ENCODE results near the gene ATL2. TPM values are rescaled to one million over a fixed set of nuclear protein-coding genes. Genes with fewer than 3 reads are reported as not detected.
"Not testable (repeated sequence)": the region's sequence is repeated elsewhere in the genome, so short reads cannot be mapped to it uniquely, and the experiment has no call there.

Gene ATL2
- polyA plus RNA-seq, 1 donor = 77.6 TPM

DNA sequence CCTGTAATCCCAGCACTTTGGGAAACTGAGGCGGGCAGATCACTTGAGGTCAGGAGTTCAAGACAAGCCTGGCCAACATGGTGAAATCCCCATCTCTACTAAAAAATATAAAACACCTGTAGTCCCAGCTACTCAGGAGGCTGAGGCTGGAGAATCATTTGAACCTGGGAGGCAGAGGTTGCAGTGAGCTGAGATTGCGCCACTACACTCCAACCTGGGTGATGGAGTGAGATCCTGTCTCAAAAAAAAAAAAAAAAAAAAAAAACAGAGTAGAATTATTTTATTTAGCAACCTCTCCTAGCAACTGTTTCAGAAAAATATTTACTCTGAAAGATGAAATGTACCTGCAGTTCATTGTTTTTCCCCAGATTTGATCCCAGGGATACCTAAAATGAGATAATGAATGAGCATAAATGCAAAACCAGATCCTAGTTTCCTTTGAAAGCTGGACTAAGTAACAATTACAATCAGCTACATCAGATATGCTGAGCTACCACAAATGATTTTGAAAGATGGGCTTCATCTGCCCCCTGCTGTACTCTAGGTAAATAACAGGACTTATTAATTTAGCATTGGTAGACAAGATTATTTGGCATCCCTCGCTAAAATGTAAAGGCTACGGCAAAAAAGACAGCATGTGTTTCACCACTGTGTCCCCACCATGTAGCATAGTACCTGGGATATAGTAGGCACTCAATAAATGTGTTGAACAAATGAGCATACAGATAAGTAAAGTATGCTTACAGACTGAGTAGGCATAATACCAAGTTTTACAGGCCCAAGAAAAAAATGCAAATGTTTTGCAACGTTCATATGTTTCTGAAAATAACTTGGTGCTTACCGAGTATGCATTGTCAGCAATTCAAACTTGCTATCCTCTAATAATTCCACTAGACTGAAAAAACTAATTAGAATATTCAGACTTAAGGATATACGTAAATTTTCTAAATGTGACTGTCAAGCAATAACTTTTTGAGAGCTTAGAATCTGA, 102.5 kb downstream of the ATL2 start:
- peak; percentile 79 for DNase-seq

DNA sequence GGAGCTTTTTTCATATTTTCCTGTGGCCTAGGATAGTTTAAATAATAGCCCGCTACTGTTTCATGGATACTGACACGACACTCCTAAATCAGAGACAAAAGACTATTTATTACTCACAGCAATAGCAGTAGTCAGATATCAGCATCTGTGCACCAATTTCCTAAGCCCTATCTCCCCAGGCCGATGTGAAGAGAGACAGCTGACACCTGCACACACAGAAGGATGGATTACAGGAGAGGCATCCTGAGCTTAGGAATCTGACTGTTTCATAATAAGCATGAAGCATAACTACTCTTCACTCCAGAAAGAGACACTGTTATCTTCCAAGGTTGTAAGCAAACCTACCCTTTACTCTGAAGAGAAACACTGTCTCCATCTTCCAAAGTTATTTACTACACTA, 105.4 kb downstream of the ATL2 start:
- no peak for DNase-seq

DNA sequence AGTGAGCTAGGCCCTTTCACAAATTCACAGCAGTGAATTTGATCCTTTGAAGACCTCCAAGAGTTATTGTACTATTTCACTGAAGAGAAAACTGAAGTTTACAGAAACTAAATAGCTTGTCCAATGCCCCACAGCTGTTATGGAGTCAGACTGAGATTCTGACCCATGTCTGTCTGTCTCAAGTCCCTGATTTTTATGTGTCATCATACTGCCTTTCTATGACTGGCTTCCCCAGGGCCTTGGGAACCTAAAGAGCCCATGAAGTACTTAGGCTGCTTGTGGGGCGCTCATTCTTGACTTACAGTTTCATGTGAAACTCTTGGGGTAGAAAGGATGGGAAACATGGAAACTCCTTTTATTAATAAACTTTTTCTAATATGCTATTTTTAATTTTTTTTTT, 107.7 kb downstream of the ATL2 start:
- DNase-seq = no peak

DNA sequence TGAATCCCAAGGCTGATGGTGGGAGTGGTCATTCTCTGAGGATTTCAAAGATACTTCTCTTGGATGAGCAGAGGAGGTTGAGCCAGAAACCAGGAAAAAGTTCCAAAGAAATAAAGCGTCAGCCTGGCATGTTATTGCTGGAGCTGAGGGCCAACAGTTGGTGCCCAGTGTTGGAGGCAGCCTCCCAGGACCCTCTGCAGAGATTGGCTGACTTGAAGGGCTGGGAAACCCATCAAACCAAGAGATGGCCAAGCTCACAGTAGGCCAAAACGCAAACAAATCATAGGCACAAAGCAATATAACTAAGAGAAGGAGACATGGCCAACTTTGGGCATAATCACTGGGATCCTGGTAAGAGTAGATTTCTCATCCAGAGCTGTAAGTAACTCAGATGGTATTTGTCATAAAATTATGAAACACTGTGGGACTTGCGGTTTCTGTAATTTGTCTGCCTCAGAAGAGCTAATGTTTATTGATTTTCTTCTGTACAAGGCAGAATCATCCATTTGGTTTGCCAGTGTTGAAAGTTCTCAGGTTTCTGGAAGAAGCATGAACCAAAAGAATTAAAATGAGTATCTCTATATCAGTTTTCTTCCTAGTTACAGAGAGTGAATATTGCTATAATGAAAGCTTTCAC, 108.3 kb downstream of the ATL2 start:
- DNase-seq = no peak

DNA sequence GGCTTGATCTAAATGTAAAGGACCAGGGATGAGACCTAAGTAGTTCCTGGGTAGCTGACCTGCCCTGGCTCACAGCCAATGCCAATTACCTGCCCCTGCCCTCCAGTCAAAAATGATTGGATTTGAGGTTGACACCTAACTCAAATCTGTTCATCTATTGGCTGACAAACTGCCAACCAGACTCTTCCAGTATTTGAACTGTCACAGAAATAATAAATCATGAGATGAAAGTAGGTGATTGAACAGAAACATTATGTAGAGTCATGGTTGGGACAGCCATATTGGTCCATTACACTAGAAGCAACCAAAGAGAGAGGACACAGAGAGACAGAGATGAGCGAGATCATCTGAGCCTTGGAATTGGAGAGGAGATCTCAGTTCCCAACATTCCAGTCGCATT, 109.1 kb downstream of the ATL2 start:
- DNase-seq = no peak

DNA sequence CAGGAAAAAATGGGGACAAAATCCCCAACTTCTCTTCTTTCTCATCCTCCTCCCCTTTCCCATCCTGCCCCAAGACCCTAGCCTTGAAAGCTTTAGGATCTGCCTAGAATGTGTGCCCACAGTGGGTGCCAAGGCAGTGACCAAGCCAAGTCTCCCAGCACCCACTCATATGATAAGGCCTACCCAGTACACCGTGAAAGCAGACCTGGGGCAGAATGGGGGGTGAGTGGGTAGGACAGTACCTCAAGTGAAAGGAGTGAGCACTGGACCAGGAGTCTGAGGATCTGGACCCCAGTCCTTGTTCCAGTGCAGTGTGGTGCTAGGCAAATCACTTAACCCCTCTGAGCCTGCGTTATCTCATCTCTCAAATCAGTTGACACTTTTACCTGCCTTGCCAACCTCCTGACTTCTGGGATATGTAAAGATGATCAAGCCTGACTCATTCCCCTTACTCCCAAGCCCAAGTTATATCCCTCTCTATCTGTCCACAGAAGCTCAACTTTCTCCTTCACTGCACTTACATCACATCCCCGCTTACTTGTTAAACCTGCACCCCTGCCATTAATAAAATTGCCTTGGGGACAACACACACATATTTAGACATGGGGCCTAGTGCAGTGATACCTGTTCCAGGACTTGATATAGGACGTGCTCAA, 109.7 kb downstream of the ATL2 start:
- DNase-seq = no peak

DNA sequence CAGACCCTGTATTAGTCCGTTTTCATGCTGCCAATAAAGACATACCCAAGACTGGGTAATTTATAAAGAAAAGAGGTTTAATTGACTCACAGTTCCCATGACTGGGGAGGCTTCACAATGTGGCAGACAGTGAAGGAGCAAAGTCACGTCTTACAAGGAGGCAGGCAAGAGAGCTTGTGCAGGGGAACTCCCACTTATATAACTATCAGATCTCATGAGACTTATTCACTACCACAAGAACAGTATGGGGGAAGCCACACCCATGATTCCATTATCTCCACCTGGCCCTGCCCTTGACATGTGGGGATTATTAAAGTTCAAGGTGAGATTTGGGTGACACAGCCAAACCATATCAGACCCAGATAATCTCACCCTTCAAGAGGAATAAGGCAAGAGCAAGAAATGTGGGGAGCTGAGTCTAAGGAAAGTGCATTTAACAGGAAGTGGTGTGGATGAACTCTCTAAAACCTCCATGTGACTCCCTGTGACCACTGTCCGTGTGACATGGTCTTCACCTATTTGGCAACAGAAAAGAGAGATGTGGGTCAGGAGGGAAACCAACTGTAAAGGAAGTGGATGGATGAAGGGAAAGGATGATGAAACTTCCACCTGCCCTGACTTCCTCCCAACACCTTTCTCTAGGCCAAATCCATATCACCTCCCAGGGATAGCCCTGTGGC, 110.6 kb downstream of the ATL2 start:
- DNase-seq = no peak

DNA sequence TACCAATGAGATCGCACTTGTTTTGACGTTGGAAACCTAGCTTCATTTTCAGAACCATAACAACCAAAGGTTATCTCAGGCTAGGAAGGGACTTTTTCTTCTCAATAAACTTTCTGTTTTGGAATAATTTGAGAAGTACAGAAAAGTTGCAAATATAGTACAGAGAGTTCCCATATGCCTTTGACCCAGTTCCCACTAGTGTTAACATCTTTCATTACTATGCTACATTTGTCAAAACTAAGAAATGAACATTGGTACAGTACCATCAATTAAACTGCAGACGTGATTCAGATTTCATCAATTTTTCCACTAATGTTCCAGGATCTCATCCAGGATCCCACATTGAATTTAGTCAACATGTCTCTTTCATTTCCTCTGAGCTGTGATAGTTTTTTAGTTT, 111.6 kb downstream of the ATL2 start:
- DNase-seq = no peak

DNA sequence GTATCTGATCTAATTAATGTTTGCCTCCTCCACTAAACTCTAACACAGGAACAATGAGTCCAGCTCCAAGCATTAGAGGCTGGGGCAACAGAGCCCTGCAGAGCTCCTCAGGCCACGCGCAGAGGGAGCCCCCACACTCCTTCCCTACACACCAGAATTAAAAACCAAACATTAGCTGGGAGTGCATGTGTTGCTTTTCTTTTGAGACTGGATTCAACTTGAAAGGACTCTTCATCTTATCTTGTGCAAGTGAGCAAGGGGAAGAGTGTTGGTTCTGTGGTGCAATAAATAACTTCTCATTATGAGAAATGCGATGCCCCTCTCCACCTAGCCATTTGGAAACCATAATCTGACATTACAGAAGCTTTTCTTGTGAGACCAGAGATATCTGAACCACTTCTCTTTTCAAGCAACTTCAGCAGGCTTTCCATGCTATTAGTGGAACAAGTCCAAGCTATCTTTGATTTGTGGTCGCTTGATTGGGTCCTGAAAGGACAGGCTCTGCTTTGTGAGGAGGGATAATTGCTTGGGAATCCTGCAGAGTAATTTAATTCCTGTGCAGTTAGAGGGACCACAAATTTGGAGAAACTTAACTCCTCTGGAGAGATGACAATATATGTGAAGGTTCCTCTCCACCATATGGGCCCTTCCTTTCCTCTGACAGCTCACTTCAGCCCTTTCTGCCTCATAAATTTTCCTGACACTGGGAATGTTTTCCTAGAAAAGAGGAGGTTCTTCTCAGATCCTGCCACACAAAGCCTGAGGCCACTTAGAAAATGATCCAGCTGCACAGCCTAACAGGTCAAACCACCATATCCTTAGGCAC, 112.5 kb downstream of the ATL2 start:
- DNase-seq = peak; percentile 89

DNA sequence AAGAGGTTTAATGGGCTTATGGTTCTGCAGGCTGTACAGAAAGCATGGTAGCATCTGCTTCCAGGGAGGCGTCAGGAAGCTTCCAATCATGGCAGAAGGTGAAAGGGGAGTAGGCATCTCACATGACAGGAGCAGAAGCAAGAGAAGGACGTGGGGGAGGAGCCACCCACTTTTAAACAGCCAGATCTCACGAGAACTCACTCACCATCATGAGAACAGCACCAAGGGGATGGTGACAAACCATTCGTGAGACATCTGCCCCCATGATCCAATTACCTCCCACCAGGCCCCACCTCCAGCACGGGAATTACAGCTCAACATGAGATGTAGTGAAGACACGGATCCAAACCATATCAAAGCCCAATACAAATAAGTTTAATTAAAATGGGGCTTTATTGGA, 113.8 kb downstream of the ATL2 start:
- DNase-seq = no peak

DNA sequence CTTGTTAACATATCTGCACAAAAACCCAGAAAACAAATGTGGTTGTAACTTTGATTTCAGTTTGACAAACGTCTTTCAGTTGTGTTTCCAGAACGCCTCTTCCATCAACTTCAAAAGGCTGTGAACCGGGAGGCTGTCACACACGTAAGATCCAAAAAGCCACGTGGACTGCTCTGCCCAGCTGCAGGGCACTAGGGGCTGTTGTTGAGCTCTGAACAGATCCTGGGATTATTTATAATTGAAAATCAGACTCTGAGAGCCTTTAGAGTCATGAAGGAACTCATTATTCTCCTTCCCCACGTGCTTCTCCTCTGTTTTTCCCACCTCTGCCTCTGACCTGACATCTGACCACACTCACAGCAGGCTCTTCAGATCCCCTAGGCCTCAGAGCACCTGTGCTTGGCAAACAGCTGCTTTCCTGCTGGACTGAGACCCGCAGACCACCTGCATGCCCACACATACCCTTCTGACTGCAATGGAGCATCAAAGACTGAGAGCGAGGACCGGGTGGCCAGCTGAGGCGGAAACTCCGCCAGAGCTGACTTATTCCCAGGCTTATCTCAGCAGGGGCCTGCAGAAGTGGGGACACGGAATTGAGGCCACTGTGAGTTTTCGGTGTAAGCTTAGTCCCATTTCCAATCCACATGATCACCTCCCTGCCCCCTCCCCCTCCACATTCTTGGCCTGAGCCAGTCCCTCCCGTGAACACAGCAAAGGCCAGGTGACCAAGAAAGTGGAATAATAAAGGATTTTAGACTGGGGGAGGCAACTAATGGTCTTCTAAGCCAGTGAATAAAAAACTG, 114.8 kb downstream of the ATL2 start:
- DNase-seq = no peak

DNA sequence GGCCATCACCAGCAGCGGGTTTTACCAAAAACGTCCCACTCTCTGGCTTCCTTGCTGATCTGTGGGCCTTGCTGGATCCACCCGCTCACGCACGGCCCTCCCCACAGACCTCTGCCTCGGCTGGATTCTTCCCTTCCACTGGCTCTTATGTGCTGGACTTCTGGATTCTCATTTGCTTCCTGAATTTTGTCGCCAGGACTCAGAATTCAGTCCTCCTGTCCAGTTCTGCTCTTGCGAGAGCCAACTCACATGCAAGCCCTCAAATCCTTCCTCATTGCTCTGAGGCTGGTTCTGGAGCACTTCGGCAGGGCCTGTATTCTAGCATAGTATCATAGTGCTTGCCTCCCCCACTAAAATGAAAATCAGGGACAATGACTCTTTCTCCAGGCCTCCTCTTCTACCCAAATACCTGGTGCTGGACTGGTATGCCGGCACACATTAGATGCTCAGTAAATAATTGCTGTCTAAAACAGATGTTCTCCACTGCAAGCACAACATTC, 115.5 kb downstream of the ATL2 start:
- DNase-seq = no peak

DNA sequence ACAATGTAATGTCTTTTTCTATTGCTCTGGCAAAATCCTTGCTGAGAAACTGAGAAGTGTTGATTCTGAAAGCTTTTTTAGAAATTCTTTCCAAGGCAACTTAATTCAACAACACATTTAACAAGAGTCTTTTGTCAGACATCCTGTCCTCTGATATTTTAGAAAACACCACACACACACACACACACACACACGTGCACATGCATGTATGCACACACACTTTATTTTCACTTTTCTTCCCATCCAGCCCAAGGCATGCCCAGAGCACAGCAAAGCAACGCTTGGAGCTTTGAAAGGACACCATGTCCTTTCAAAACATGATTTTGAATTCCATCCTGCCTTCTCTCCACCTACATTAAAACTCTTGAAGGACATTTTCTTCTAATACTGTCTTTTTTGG, 116.1 kb downstream of the ATL2 start:
- DNase-seq = no peak

DNA sequence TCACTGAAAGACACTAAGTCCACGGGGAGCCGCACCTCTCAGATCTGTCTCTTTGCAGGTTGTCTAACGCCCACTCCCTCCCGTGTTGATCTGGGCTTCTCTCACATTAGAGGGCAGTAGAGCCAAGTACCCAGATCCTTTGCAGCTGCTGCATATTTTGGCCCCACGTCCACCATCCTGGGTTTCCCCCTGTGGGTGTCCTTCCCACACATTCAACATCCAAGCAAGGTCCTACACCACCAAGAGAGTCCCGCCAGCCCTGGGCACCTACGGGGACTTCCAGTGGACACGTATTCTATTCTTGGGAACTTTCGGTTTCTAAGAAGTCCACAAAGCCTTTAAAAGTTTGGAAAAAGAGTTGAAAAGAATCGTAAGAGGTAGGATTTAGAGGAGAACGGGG, 116.6 kb downstream of the ATL2 start:
- DNase-seq = no peak

DNA sequence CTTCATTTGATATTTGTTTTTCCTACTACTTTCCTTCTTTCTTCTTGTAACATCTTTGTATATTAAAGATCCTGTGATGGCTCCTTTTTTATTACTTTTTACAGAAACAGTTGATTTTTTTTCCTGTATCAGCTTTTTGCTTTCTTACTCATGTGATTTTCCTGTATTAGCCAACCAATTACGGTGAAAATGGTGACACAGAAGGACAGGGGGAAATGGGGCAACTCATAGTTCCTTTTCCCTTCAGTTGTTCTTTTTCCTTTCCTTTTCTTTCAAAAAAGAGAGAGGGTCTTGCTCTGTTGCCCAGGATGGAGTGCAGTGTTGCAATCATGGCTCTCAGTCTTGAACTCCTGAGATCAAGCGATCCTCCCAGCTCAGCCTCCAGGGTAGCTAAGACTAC, 117.8 kb downstream of the ATL2 start:
- DNase-seq = no peak

DNA sequence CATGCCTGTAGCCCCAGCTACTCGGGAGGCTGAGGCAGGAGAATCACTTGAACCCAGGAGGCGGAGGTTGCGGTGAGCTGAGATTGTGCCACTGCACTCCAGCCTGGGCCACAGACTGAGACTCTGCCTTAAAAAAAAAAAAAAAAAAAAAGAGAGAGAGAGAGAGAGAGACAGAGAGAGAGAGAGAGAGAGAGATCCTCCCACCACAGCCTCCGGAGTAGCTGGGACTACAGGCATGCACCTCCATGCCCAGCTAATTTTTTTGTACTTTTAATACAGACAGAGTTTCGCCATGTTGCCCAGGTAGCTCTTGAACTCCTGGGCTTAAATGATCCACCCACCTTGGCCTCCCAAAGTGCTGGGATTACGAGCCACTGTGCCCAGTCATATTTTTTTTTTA, 119.4 kb downstream of the ATL2 start:
- not testable (repeated sequence) for DNase-seq

DNA sequence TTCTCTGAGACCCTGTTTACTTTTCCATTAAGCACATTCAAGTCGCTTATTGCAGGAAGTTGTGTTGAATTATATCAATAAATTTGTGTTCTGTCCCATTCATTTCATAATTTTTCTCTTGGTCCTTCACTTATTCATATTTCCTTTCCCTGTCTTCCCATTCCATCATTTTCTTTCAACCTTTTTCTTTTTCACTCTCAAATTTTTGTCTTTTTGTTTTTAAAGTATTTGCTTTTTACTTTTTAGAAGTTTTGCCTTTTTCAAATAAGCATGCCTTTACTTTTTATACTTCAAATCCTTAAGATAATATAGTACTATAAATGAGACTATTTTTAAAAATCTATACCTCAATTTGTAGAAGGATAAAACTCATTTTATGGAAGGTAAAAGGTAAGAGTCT, 120.5 kb downstream of the ATL2 start:
- no peak for DNase-seq

DNA sequence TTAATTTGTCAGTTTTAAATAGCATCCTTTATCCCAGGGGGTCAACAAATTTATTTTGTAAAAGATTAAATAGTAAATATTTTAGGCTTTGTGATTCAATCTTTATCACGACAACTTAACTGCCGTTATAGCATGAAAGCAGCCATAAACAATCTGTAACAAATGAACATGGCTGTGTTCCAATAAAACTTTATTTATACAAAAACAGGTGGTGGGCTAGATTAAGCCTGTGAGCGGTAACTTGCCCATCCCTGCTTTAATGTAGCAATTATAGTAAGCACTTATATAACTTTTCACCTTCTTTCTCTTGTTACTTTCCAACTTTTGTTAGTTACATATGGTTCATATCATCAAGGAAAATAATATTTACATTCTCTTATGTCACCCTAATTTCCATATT, 121.9 kb downstream of the ATL2 start:
- no peak for DNase-seq

DNA sequence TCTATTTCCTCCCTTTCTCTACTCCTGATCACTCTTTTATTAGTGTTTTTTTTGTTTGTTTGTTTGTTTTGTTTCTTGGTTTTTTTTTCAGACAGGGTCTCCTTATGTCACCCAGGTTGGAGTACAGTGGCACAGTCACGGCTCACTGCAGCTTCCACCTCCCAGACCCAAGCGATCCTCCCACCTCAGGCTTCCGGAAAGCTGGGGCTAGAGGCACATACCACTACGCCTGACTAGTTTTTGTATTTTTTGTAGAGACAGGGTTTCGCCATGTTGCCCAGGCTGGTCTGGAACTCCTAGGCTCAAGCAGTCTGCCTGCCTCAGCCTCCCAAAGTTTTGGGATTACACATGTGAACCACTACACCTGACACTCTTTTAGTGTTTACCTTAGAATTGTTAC, 122.3 kb downstream of the ATL2 start:
- no peak for DNase-seq

DNA sequence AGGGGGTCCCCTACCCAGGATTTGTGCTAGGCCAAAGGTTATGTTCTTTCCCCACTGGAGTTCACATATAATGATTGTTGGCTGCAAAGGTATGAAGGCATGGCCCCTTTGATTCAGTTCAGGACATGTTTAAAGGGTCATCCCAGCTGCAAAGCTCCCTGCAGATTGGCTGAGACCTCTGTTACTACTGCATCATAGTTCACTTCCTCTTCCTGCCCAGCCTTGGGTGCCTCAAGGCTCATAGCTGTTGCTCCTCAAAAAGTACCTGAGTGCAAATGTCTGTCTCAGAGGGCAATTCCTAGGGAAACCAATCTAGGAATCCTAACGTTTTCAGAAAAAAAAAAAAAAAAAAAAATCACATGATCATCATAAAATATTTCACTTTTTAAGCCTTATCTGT, 125.1 kb downstream of the ATL2 start:
- DNase-seq = no peak

DNA sequence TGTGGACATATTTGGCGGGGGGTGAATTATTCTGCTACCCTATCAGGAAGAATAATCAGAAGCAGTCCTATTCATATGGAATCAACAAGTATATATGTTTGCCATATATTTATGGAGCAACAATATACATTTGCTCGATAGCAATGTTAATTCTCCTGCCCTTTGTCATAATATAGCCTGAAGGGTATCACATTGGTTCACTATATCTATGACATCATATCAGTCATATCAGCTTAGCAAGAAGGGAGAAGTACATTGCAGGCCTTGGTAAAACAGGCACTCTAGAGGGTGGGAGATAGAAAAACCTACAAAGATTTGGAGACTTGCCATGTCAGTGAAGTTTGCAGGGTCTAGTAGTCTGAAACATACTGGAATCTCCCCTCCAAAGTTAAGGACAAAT, 128.4 kb downstream of the ATL2 start:
- no peak for DNase-seq
